SK-N-SH treated with all-trans-retinoic acid at 6 μM for 48 hours (cell line): ENCODE measurements around the gene PSG2.

ENCODE experiments used
- ARNTL ChIP-seq: fragments of 450-650 bp; formaldehyde crosslinking; IDR thresholded peaks from 2 replicates; pipeline ENCODE4 v1.5.0; 2020; ENCODE audit warnings: low read depth, mild to moderate bottlenecking, moderate library complexity, borderline replicate concordance
- CREB5 ChIP-seq: fragments of 250-450 bp; sonication (Bioruptor Pico); IDR thresholded peaks from 2 replicates; pipeline ENCODE4 v1.5.1; 2020; ENCODE audit warnings: low read depth, mild to moderate bottlenecking, moderate library complexity
- CSRNP3 ChIP-seq: fragments of 250-450 bp; sonication (Bioruptor Pico); IDR thresholded peaks from 2 replicates; pipeline ENCODE4 v1.5.1; 2021; ENCODE audit warnings: mild to moderate bottlenecking, moderate library complexity
- GLIS3 ChIP-seq: fragments of 250-450 bp; sonication (Bioruptor Pico); IDR thresholded peaks from 2 replicates; pipeline ENCODE4 v1.5.0; 2020; ENCODE audit warnings: mild to moderate bottlenecking, moderate library complexity
- ISL1 ChIP-seq: fragments of 250-450 bp; sonication (Bioruptor Pico); IDR thresholded peaks from 2 replicates; pipeline ENCODE4 v2.1.2; 2022; ENCODE audit warnings: mild to moderate bottlenecking, moderate library complexity
- PATZ1 ChIP-seq: fragments of 250-450 bp; sonication (Bioruptor Pico); IDR thresholded peaks from 2 replicates; pipeline ENCODE4 v1.8.0; 2020; ENCODE audit warnings: mild to moderate bottlenecking, moderate library complexity, borderline replicate concordance
- POU6F1 ChIP-seq: fragments of 250-450 bp; sonication (Bioruptor Pico); IDR thresholded peaks from 2 replicates; pipeline ENCODE4 v1.8.0; 2021; ENCODE audit warnings: low read depth, mild to moderate bottlenecking, moderate library complexity, borderline replicate concordance
- PPARA ChIP-seq: fragments of 250-450 bp; sonication (Bioruptor Pico); IDR thresholded peaks from 2 replicates; pipeline ENCODE4 v1.5.0; 2020; ENCODE audit warnings: mild to moderate bottlenecking, borderline replicate concordance
- SNAI2 ChIP-seq: fragments of 250-450 bp; sonication (Bioruptor Pico); IDR thresholded peaks from 2 replicates; pipeline ENCODE4 v1.5.0; 2020; ENCODE audit warnings: mild to moderate bottlenecking, moderate library complexity
- TCF4 ChIP-seq: fragments of 250-450 bp; sonication (Bioruptor Pico); IDR thresholded peaks from 2 replicates; pipeline ENCODE4 v1.8.0; 2021; ENCODE audit warnings: mild to moderate bottlenecking, moderate library complexity, borderline replicate concordance
- TOX ChIP-seq: fragments of 250-450 bp; sonication (Bioruptor Pico); IDR thresholded peaks from 2 replicates; pipeline ENCODE4 v1.8.0; 2021; ENCODE audit warnings: mild to moderate bottlenecking, moderate library complexity, borderline replicate concordance
- ZFP3 ChIP-seq: fragments of 250-450 bp; sonication (Bioruptor Pico); IDR thresholded peaks from 2 replicates; pipeline ENCODE4 v1.5.0; 2020; ENCODE audit warnings: mild to moderate bottlenecking, moderate library complexity
- ZFP30 ChIP-seq: fragments of 450-650 bp; formaldehyde crosslinking; IDR thresholded peaks from 2 replicates; pipeline ENCODE4 v1.5.0; 2022; ENCODE audit warnings: mild to moderate bottlenecking, moderate library complexity
- ZNF70 ChIP-seq: fragments of 450-650 bp; formaldehyde crosslinking; IDR thresholded peaks from 2 replicates; pipeline ENCODE4 v1.5.0; 2020; ENCODE audit warnings: mild to moderate bottlenecking, moderate library complexity

GRCh38 chr19:43124360-43124759 lies 41.9 kb upstream of the PSG2 start:
- TF ChIP-seq PATZ1 (CRISPR knock-in tag): no peak
- TF ChIP-seq PPARA (CRISPR knock-in tag): no peak
- TF ChIP-seq SNAI2 (CRISPR knock-in tag): no peak
- no peak for TF ChIP-seq GLIS3
- no peak for TF ChIP-seq CREB5
- TF ChIP-seq CSRNP3: no peak
- TF ChIP-seq ZFP3 (CRISPR knock-in tag): no peak
- no peak for TF ChIP-seq TCF4 (CRISPR knock-in tag)
- TF ChIP-seq ARNTL: no peak
- TF ChIP-seq ISL1: no peak
- no peak for TF ChIP-seq TOX (CRISPR knock-in tag)
- no peak for TF ChIP-seq POU6F1 (CRISPR knock-in tag)
- no peak for TF ChIP-seq ZFP30 (CRISPR knock-in tag)
- TF ChIP-seq ZNF70: no peak
